K562 (cell line): ENCODE data around the gene COL1A1. TPM values are rescaled to one million over a fixed set of nuclear protein-coding genes. Genes with fewer than 3 reads are reported as not detected.
A peak's percentile ranks its signal among the peaks of the same experiment; 100 is the strongest.

Source experiments
- ATF2 ChIP-seq: sonication (generic); formaldehyde crosslinking; IDR thresholded peaks from 2 replicates; pipeline ENCODE4 v1.8.1; 2022; ENCODE audit warnings: missing genetic modification reagents
- BRD4 ChIP-seq: fragments of 200-600 bp; sonication (generic); IDR thresholded peaks from 2 replicates; pipeline ENCODE4 v1.6.1; 2017; ENCODE audit warnings: inconsistent platforms
- CSDE1 ChIP-seq, 2 experiments: fragments of 450-650 bp; IDR thresholded peaks; 2 replicates each; pipeline ENCODE4 v1.6.1; 2016; ENCODE audit warnings: mild to moderate bottlenecking in 1 of 2
- E2F1 ChIP-seq: sonication (generic); formaldehyde crosslinking; IDR thresholded peaks from 2 replicates; pipeline ENCODE4 v1.8.1; 2023; ENCODE audit warnings: mild to moderate bottlenecking, missing genetic modification reagents, moderate library complexity
- EHMT2 ChIP-seq: fragments of 450-650 bp; IDR thresholded peaks from 2 replicates; pipeline ENCODE4 v1.6.1; 2018; ENCODE audit warnings: antibody characterized with exemption
- FOS ChIP-seq: IDR thresholded peaks from 3 replicates; pipeline ENCODE4 v1.6.1; 2011; ENCODE audit not compliant: insufficient read length; ENCODE audit errors: extremely low read depth
- GATA2 ChIP-seq: sonication (generic); formaldehyde crosslinking; IDR thresholded peaks from 2 replicates; pipeline ENCODE4 v1.4.0; 2020; ENCODE audit warnings: mild to moderate bottlenecking, missing genetic modification reagents
- LARP7 ChIP-seq: fragments of 450-650 bp; IDR thresholded peaks from 2 replicates; pipeline ENCODE4 v1.6.1; 2016
- MAZ ChIP-seq, 2 experiments: fragments of 450-650 bp in 1 of 2; sonication (generic) in 1 of 2; formaldehyde crosslinking; IDR thresholded peaks in 1 of 2; conservative IDR thresholded peaks in 1 of 2; 2 replicates each; pipeline versions ENCODE4 v1.4.0 to v1.5.0; 2020; ENCODE audit warnings: mild to moderate bottlenecking in 1 of 2, missing genetic modification reagents in 1 of 2
- PTTG1 ChIP-seq: fragments of 450-650 bp; IDR thresholded peaks from 2 replicates; pipeline ENCODE4 v1.6.1; 2016; ENCODE audit warnings: low read depth, mild to moderate bottlenecking, missing genetic modification characterization, missing compliant biosample characterization
- SAFB ChIP-seq: fragments of 200-400 bp; formaldehyde crosslinking; IDR thresholded peaks from 2 replicates; pipeline ENCODE4 v1.6.1; 2017; ENCODE audit warnings: low read depth, low read length, borderline replicate concordance
- SIN3B ChIP-seq: fragments of 450-650 bp; IDR thresholded peaks from 2 replicates; pipeline ENCODE4 v1.6.1; 2017; ENCODE audit warnings: low read depth, mild to moderate bottlenecking, moderate library complexity
- SLC30A9 ChIP-seq: fragments of 250-450 bp; sonication (Bioruptor Pico); IDR thresholded peaks from 2 replicates; pipeline ENCODE4 v1.8.0; 2022; ENCODE audit warnings: mild to moderate bottlenecking, moderate library complexity
- STAT5A ChIP-seq: IDR thresholded peaks from 2 replicates; pipeline ENCODE4 v1.6.1; 2012; ENCODE audit warnings: low read length, inconsistent platforms, borderline replicate concordance
- STAT6 ChIP-seq: sonication (generic); formaldehyde crosslinking; IDR thresholded peaks from 2 replicates; pipeline ENCODE4 v1.8.1; 2023; ENCODE audit warnings: mild to moderate bottlenecking, missing genetic modification reagents
- ZBTB9 ChIP-seq: fragments of 450-650 bp; formaldehyde crosslinking; IDR thresholded peaks from 2 replicates; pipeline ENCODE4 v1.4.0; 2020; ENCODE audit warnings: mild to moderate bottlenecking, moderate library complexity
- ZNF23 ChIP-seq: fragments of 250-450 bp; sonication (Bioruptor Pico); IDR thresholded peaks from 2 replicates; pipeline ENCODE4 v1.4.0; 2020; ENCODE audit warnings: mild to moderate bottlenecking
- ZNF445 ChIP-seq: fragments of 250-450 bp; sonication (Bioruptor Pico); IDR thresholded peaks from 2 replicates; pipeline ENCODE4 v1.4.0; 2020; ENCODE audit warnings: low read depth, mild to moderate bottlenecking, moderate library complexity
- ZNF584 ChIP-seq: fragments of 200-800 bp; sonication (Bioruptor generic); IDR thresholded peaks from 2 replicates; pipeline ENCODE4 v1.6.1; 2016; ENCODE audit warnings: low read depth, mild to moderate bottlenecking, missing genetic modification characterization, missing compliant biosample characterization
- ZNF589 ChIP-seq: fragments of 200-800 bp; sonication (Bioruptor generic); IDR thresholded peaks from 2 replicates; pipeline ENCODE4 v1.6.1; 2016; ENCODE audit warnings: low read depth, missing genetic modification characterization, missing compliant biosample characterization
- ZNF764 ChIP-seq: fragments of 250-450 bp; sonication (Bioruptor Pico); IDR thresholded peaks from 2 replicates; pipeline ENCODE4 v1.4.0; 2020; ENCODE audit warnings: low read depth, mild to moderate bottlenecking, moderate library complexity
- polyA plus RNA-seq, 8 experiments: library from polyadenylated mRNA; depleted of rRNA in 4 of 8; stranded (reverse) in 5 of 8; unstranded in 3 of 8; fragments of >200 nt; fragmentation: Nextera tagmentation in 2 of 8; fragmentation: Illumina TruSeq in 1 of 8; extraction: Ambion mirVana in 2 of 8; extraction: Trizol in 1 of 8; gene quantifications; 2 replicates each; pipeline versions ENCODE4 v1.2.1 to v1.2.3, GENCODE V29; 2011 to 2014; ENCODE audit warnings: inconsistent platforms in 1 of 8, missing spikeins in 1 of 8
- total RNA-seq, 7 experiments: library from RNA; depleted of rRNA in 6 of 7; stranded (reverse); fragments of >200 nt in 6 of 7; fragmentation: Illumina TruSeq in 2 of 7; extraction: Trizol in 2 of 7; gene quantifications; 2 replicates each; pipeline versions ENCODE4 v1.2.1 to v1.2.3, GENCODE V29; 2011 to 2021; ENCODE audit warnings: low replicate concordance in 1 of 7

COL1A1 gene
- total and polyA plus RNA-seq, 9 of the 15 experiments (the other 6 are each of a cell fraction or from before 2014, with no cell fraction given): 0.04 to 3.4 (median 0.18) TPM

- TF ChIP-seq STAT6 (CRISPR knock-in tag) (no peak), SAFB (no peak), FOS (no peak), GATA2 (CRISPR knock-in tag) (peak; percentile 51; the same call in 1 of the 2 replicates), ATF2 (CRISPR knock-in tag) (no peak), ZNF445 (CRISPR knock-in tag) (no peak), BRD4 (no peak), STAT5A (no peak), E2F1 (CRISPR knock-in tag) (no peak), EHMT2 (no peak), SIN3B (no peak), MAZ (CRISPR knock-in tag; conservative IDR thresholded peaks at IDR 0.05 in 1 of 2, IDR thresholded peaks at IDR 0.05 in 1 of 2) (peak in 1 of 2 experiments; percentile 64; a peak in 2 of 4 replicates), ZNF764 (no peak), ZNF584 (no peak), SLC30A9 (no peak), PTTG1 (tag) (no peak), CSDE1 (IDR thresholded peaks at IDR 0.05) (no peak), ZNF23 (CRISPR knock-in tag) (no peak), ZNF589 (CRISPR knock-in tag) (no peak), LARP7 (no peak), ZBTB9 (CRISPR knock-in tag) (no peak)
Observed at GRCh38 chr17:50153650-50154575, 47.5 kb downstream of the COL1A1 start (continued).
